ENCODE results near the gene APOO.

DNA sequence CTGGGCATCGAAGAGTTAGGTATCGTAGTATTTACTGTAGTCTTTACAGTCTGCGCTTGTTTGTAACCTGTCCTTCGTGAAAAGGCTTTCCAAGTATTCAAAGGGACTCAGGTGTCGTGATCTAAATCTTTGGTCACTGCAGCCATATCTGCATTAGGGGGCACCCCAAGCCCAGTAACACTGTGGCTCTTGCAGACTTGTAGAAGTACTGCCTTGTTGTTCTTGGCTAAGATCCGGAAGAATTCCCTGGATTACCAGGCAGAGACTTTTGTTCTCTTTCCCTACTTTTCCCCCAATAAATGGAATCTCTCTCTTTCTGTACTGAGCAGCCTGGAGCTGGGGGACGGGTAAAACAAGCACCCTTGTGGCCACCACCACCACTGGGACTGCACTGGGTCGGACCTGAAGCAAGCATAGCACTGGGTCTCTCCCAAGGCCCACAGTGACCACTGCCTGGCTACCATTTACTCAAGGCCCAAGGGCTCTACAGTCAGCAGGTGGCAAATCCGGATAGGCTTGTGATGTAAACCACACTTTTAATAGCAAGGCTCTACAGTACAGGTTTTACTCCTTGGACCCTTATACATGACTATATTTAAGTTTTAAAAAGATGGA is 12.1 kb upstream of the APOO start:
- TF ChIP-seq POLR2A (IDR thresholded peaks at IDR 0.05) (no peak), CTCF (IDR thresholded peaks at IDR 0.05) (no peak)
